ENCODE measurements around the gene WNT11.

Gene WNT11

DNA sequence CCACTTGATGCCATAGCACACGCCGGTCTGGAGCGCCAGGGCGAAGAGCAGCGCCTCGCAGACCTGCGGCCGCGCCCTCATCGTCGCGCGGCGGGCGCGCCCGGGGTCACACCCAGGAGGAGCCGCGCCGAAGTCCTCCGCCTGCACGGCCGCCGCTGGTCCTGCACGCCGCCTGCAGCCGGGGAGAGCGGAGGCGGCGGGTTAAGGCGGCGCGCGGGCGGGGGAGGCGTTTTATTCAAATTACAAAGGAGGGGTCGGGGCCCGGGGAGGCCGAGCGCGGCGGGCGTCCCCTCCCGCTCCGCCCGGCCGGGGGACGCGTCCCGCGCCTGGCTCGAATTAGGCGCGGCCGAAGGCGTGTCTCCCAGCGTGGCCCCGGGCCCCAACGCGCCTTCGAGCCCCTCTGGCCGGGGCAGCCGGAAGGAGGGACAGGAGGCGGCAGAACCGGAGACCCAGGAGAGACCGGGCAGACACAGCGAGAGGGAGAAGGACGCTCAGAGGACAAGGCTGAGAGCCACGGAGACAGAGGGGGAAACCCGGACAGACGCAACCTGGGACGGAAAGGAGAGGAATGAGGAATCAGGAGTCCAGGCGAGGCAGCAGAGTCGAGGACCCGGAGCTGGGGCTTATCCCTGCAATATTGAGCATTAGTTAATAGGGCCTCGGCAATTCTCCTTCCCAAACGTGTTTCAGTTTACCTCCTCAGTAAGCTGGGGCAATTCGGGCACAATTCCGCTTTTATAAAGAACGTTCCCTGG is at the start of gene WNT11:
Gene WNT11 (minus strand): TSS at position 176 of the 755 bp plus-strand sequence. CDS start 95 bp downstream, at position 81.
- DNase-seq (ENCODE audit: low spot score) = no peak

DNA sequence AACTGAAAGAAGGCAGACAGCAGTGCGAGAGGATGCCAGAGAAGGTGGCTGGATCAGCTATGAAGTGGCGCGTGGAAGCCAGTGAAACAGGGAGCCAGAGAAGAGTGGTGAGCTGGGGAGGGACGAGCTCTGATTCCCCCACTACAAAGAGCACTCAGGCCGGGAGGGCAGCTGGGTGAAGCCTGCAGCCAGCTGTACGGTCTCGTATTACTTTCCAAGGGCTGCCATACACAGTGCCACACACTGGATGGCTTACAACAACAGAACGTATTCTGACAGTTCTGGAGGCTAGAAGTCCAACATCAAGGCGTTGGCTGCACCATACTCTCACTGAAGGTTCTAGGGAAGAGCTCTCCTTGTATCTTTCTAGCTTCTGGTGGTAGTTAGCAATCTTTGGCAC is 47.1 kb upstream of the WNT11 start:
- no peak for DNase-seq (ENCODE audit: low spot score)

DNA sequence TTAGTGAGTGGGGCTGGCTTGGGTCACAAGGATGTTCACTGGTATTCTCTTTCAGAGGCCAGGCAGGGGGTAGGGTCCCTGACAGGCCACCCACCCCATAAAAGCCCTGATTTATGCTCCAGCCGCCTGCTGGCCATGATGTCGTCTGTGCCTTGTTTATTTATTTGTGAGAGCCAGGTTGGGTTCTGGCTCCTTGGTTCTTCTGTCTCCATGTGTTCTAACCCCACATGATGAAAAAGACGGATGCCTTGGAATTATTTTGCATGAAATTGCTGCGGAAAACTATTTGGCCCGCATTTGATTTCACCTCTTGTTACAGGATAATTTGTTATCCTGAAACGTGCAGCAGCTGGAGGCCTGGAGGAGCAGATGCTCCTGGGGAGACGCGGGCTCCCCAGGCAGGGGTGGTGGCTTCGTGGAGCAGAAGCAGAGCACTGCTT is 46.3 kb upstream of the WNT11 start:
- DNase-seq (ENCODE audit: low spot score) = no peak

GRCh38 chr11:76251576-76251975 is 45.3 kb upstream of the WNT11 start:
- DNase-seq (ENCODE audit: low spot score) = no peak

- no peak for DNase-seq (ENCODE audit: low spot score)
Measured at GRCh38 chr11:76251226-76251575, 44.9 kb upstream of the WNT11 start.

- no peak for DNase-seq (ENCODE audit: low spot score)
Measured at GRCh38 chr11:76250520-76251225, 44.4 kb upstream of the WNT11 start.

DNA sequence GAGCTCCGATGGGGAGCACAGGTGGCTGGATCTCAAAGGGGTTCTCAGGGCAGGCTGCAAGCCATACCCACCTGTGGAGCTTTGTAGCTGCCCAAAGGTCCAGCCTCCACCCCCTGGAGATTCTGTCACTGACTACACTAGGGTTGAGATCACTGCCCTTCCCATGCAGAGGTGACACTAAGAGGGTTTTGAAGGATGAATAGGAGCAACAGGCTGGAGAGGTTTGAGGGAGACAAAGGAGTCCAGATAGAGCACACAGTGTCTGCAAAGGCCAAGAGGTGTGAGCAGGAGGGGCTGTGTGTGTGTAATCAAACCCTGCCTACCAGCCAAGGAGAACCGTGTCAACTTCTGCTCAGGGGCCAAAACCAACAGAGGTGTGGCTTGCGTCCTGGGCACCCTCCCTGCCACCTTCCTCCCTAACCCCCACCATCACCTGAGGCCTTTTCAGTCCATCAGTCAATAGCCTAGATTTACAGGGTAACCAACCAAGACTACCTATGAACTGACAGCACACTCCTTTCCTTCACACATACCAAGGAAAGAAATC is 43.0 kb upstream of the WNT11 start:
- DNase-seq (ENCODE audit: low spot score) = no peak

- DNase-seq (ENCODE audit: low spot score) = no peak
Measured at GRCh38 chr11:76248210-76248609, 41.9 kb upstream of the WNT11 start.

- DNase-seq (ENCODE audit: low spot score) = no peak
Measured at GRCh38 chr11:76247091-76247490, 40.8 kb upstream of the WNT11 start.

GRCh38 chr11:76246271-76246933 is 40.1 kb upstream of the WNT11 start:
- DNase-seq (ENCODE audit: low spot score) = no peak

- no peak for DNase-seq (ENCODE audit: low spot score)
Measured at GRCh38 chr11:76245720-76246119, 39.4 kb upstream of the WNT11 start.

DNA sequence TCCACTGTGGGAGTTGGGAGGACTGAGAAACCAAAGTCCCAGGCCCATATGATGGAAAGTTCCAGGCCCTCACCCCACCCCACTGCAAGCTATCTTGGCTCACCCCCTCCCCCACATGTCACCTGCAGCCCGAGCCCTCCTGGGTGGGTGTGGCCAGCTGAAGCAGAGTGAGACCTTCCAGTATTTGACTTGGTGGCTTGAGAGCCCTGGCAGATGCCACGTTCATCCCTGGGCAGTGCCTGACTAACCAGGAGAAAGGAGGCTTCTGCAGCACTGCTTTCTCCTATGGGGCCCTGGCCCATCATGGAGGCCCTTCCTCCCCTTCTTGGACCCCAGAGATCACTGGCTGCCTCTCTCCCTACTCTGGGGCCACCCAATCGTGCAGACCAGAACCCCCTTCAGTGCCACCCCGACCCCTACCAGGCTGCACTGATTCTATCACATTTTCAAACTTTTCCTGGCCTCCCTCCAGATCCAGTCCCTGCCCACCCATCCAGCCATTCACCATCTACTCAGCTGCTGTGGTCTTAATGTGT is 38.1 kb upstream of the WNT11 start:
- DNase-seq (ENCODE audit: low spot score) = no peak

GRCh38 chr11:76243957-76244285 is 37.6 kb upstream of the WNT11 start:
- DNase-seq (ENCODE audit: low spot score) = no peak

DNA sequence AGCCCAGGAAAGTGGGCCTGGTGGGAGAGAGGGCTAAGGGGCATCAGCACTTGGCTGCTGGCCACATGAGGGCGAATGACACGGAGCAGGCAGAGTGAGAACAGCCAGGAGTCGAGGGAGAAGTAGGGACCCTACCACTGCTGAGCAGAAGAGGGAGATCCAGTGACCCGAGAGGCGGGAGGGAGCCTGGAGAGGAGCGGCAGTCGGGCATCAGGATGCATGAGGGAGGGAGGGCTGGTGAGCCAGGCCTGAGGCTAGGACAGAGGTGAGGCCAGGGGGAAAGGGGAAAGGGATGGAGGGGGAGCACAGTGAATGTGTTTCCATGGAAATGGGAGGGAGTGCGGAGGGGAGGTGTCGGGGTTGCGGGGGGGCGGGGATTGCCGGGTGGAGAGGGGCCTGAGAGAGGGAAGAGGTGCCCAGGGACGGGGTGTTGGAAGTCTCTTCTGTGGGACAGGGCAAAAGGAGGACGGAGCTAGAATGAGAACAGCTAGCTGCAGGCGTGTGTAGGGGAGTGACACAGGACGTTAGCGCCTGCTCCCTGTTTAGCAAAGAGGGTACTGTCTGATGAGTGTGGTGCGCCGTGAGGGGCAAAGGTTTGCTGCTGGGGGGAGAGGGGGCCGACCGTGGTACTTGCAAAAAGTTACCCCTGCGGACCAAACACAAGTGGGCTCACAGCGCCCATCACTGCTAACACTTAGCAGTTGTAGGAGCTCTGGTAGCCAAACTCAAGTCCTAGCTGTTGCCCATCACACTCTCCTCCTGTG is 37.1 kb upstream of the WNT11 start:
- no peak for DNase-seq (ENCODE audit: low spot score)

GRCh38 chr11:76242004-76242779 is 35.9 kb upstream of the WNT11 start:
- no peak for DNase-seq (ENCODE audit: low spot score)

GRCh38 chr11:76241243-76242000 is 35.1 kb upstream of the WNT11 start:
- no peak for DNase-seq (ENCODE audit: low spot score)

DNA sequence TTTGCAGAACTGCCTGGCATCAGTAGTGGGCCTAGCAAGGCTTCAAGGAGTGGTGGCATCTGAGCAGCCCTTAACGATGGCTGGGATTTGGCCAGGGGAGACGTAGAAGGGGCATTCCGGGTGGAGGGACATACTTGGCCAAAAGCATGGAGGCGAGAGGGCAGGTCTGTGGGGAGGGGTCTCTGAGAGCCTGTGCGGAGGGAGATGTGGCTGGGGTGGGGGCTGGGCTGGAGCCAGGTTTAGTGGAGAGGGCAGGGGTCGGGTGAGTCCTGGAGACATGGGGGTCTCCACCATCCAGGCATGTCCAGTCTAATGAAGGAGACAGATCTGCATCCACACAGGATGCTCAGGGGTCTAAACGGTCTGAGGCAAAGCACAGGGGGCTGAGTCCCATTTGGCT is 34.4 kb upstream of the WNT11 start:
- no peak for DNase-seq (ENCODE audit: low spot score)

DNA sequence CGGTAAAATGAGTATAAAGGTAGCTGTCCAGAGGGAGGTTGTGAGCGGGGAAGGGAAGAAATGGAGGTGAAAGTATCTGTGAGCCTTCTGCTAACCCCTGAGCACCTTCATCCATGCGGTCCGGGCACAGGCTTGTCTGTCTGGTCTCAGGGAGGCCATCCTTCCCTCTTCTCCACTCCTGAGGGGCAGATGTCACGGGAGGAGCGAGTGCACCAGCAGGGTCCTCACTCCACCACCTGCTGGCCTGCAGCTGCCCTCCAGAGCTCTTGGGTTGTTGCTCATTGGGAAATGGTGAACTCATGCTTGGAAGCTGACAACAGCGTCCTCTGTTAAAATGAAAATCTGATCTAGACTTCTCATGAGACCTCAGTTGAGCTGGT is 33.8 kb upstream of the WNT11 start:
- no peak for DNase-seq (ENCODE audit: low spot score)

GRCh38 chr11:76239483-76240160 is 33.3 kb upstream of the WNT11 start:
- no peak for DNase-seq (ENCODE audit: low spot score)

DNA sequence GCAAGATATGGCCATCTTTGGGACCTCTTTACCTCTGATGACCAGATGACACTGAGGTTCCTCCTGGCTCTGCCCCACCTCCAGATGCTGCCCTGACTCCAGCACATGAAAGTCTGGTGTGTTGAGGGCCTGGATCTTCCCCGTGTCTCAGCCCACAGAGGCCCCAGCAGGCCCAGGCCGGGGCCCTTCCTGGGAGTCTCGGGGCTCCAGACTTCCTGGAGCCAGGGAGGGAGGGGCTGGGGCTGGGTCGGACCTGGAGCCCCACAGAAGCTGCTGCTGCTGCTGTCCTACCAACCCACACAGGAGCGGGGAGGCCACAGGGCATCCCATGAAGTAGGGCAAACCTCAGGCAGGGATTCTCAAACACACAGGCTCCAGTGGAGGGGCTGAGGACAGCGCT is 32.2 kb upstream of the WNT11 start:
- no peak for DNase-seq (ENCODE audit: low spot score)
